NCI-H2196 treated with DMSO at 0.1 percent for 48 hours (cell line): ENCODE results near the gene POGLUT2.
A peak's percentile ranks its signal among the peaks of the same experiment; 100 is the strongest.
"Not testable (repeated sequence)": the region's sequence is repeated elsewhere in the genome, so short reads cannot be mapped to it uniquely, and the experiment has no call there.

Source experiments
- DNase-seq: peaks from one replicate; lab custom pipeline; 2025; ENCODE audit not compliant: unreplicated experiment; lab: John Stamatoyannopoulos, UW

POGLUT2 gene

GRCh38 chr13:102807699-102808098 is 8.9 kb upstream of the POGLUT2 start:
- no peak for DNase-seq

GRCh38 chr13:102805680-102806079 is 6.9 kb upstream of the POGLUT2 start:
- no peak for DNase-seq

GRCh38 chr13:102800145-102801041 is 1.6 kb upstream of the POGLUT2 start:
- DNase-seq: peak; percentile 9

- DNase-seq: no peak
Measured at GRCh38 chr13:102799426-102800144, 809 bp upstream of the POGLUT2 start.

- DNase-seq: no peak
Measured at GRCh38 chr13:102793611-102794355, 5.0 kb downstream of the POGLUT2 start.

GRCh38 chr13:102792396-102792795 is 6.4 kb downstream of the POGLUT2 start:
- DNase-seq: no peak

GRCh38 chr13:102788683-102789082 is 10.1 kb downstream of the POGLUT2 start:
- DNase-seq: no peak

- no peak for DNase-seq
Measured at GRCh38 chr13:102784483-102784882, 14.3 kb downstream of the POGLUT2 start.

GRCh38 chr13:102781591-102781990 is 17.2 kb downstream of the POGLUT2 start:
- no peak for DNase-seq

- DNase-seq: not testable (repeated sequence)
Measured at GRCh38 chr13:102780656-102781055, 18.1 kb downstream of the POGLUT2 start.

- no peak for DNase-seq
Measured at GRCh38 chr13:102779436-102780159, 19.2 kb downstream of the POGLUT2 start.

GRCh38 chr13:102777736-102778135 is 21.0 kb downstream of the POGLUT2 start:
- DNase-seq: no peak

GRCh38 chr13:102776271-102776670 is 22.5 kb downstream of the POGLUT2 start:
- no peak for DNase-seq

- no peak for DNase-seq
Measured at GRCh38 chr13:102774591-102775520, 23.9 kb downstream of the POGLUT2 start.

- DNase-seq: no peak
Measured at GRCh38 chr13:102774214-102774568, 24.6 kb downstream of the POGLUT2 start.

GRCh38 chr13:102773441-102774213 is 25.1 kb downstream of the POGLUT2 start, which contains the start of gene TEX30:
Gene TEX30 (minus strand): TSS chr13:102773786. CDS start chr13:102770026, 3,760 bp downstream.
- peak; percentile 20 for DNase-seq

GRCh38 chr13:102772042-102772425 is 26.7 kb downstream of the POGLUT2 start:
- no peak for DNase-seq

- no peak for DNase-seq
Measured at GRCh38 chr13:102771298-102772041, 27.3 kb downstream of the POGLUT2 start.
